HG03064 (cell line): ENCODE results near the gene ZNF384.

Experiments
- ATAC-seq: cut with Tn5 transposase; IDR thresholded peaks from one replicate; pipeline ENCODE4 v1.9.1; 2021; ENCODE audit warnings: low read depth; ENCODE audit not compliant: unreplicated experiment

ZNF384 gene

DNA sequence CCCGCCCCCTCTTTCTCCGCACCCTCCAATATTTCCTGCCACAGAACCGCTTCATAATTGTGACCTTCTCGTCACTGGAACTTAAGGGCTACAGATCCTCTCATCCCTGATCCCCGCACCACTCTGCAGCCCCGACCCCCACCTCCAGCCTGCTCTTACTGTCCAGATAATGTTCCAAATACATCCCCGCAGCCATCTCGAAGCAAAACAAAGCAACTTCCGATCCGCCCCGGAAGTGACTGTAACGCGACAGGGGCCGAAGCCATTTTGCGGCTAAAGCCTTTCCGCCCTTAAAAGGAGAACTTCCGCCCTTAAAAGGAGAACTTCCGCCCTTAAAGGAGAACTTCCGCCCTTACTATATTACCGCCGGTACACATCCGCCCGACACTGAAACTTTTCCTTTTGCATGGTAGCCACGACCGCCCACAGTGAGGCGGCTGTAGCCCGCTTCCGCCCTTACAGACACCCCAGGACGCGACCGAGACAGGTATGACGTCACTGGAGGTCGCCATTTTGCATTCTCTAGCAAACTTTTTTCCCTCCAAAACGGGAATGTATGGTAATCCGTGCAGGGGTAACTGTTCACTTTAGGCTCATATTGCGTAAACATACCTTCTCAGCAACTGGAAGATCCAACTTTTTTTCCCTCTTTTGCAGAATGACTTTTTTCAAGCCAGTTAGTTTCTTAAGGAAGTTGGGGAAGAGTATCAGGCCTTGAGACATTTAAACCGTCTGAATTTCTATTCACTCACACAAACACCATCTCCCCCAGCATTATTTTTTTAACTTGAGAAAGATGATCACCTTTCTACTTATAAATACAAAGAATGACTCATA lies 26.1 kb downstream of the ZNF384 start, which contains the start of gene ING4:
ING4 (minus strand) TSS at position 214 of the 837 bp plus-strand sequence; CDS start at position 196, 18 bp downstream.
- peak; percentile 93 for ATAC-seq

DNA sequence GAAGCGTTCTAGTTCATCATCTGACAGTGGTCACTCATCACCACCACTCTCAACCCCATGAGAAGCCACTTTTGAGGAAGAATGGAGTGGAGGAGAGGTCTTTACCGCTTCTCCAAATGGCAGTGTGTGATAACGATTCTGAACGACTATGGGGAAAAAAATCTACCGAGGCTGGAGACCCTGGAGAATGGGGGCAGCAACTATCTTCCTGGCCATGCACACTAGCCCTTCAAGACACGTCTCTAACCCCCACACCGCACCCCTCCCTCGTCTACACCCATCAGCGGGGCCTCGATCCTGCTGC lies 26.6 kb downstream of the ZNF384 start:
- no peak for ATAC-seq

DNA sequence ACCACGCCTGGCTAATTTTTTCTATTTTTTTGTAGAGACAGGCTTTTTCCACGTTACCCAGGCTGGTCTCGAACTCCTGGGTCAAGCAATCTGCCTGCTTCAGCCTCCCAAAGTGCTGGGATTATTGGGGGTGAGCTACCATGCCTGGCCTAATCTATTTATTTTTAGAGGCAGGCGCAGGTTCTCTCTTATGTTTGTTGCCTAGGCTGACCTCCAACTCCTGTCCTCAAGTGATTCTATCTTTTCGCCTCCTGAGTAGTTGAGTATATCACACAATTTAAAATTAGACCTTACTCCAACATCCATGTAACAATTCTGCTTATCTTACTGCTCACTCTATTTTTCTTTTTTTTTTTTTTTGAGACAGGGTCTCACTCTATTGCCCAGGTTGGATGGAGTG lies 35.2 kb downstream of the ZNF384 start:
- no peak for ATAC-seq

DNA sequence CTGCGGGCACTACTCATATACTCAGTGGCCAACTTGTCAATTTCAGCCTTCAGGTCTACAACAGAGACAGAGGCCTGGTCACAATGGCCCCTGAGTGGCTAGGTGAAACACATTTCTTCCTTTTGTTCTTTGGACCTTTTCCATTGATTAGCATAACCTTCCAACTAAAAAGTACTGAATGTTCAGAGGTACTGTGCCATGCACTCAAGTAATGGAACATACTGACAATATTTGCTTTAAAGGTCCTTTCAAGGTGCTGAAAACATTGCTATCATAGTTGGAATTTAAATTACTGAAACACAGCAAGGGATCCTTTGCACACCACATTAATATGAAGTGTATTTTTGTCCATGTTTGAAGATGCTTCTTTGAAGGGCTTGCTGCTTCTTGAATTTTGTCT lies 35.8 kb downstream of the ZNF384 start:
- no peak for ATAC-seq

DNA sequence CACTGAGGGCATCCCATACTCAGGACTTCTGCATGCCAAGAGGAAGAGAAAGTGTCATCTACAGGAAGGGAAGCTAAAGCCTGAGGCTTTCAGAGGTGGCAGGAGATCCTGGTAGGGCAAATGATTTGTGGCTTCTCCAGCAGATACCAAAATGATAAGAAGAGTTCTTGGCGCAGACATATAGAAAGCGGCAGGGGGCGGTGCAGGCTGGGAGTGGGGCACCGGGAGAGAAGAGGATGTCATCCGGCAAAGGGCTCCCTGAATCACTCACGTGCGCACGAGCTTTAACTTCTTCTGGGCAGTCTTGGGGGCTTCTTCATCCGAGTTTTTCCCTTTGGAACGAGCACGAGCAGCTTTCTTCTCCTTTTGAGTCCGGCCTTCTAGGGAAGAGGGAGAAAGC lies 36.8 kb downstream of the ZNF384 start:
- ATAC-seq: no peak

DNA sequence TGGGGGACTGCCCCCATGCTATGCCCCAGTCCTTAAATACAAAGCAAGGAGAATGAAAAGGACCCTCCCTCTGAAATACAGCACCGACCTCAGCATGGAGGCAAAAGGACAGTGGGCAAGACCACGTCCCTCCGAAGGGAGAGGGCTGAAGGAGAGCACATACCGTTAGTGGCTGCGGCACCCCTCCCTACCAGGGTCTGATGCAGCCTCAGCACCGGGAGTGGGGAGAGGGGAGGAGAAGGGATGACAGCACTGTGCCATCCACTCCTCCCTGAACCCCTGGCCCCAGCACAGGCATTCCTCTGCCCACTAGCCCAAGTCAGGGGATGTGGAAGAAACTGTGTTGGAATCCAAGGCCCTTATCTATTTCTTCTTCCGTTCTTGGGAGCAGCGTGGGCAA lies 38.3 kb downstream of the ZNF384 start:
- no peak for ATAC-seq

DNA sequence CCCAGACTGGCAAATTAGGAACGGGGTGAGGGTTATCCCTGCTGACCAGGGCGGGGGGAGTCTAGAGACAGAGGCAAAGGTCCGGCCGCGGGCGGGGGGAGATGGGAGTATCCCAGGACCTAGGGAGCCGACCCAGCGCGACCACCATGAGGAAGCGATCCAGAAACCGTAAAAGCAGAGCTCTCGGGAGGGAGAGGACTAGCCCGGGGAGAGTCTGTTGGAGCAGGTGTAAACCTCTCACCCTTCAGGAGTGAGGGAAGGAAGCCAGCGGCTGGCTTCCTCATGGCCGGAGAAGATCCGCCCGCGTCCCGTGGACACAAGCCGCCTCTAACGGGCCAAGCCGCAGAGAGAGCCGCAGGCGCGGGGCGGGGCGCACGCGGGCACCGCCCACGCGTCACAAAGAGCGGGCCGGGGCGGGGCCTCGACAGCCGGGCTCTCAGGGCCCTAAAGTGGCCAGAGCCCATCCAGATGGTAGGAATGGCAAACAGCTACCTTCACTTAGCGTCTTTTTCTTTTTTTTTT lies 42.0 kb downstream of the ZNF384 start, which contains the start of gene ACRBP:
ACRBP (minus strand) TSS at position 350 of the 522 bp plus-strand sequence; CDS start at position 284, 66 bp downstream.
- ATAC-seq: no peak

DNA sequence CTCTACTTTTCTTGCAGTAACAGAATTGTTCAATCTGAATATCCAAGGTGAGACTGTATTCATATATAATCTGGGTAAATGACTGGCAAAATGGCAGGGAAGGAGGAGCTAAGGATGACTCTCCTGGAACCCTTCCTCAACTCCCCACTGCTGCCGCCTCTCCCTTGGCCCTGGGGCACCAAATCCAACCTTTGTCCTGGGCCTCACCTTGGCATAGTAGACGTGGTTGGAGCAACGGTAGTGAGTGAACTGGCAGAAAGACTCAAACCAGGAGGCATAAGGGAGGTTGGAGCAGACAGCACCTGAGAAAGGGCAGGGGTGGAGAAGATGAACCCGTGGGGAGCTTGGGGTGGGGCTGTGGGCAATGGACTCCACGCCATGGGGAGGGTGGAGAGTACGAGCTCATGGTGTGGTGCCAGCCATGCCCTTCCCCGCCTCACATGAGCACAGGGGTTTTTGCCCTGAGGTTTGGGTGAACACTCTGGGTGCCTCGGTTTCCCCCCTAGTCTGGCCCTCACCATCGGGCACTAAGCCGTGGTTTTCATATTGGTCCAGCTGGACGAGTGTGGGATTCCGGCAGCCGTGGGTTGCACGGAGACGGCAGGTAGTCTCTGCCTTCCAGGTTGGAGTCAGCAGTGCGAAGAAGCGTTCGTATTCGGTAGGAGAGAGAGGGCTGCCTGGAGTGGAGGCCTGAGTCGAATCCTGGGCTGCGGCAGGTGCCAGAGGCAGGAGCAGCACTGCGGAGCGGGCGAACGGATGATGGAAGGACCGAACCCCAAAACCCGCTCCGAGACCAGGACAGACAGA lies 42.7 kb downstream of the ZNF384 start:
- no peak for ATAC-seq

DNA sequence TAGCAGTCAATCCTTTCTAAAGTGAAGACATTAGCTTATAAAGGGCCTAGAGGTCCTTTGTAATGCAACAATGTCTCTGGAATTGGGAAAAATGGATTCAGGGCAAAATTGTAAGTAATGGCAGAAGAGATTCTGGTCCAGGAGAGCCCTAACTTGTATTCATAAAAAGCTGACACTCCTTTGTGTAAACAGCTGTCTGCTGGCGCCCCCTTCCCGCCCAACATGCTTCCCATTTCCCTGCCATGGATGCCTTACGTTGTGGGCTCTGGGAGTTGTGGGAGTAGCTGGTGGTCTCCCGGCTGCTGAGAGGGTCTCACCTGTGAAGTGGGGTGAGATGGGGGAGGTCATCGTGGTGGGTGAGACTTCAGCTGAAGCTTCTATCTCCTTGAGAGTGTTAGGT lies 44.3 kb downstream of the ZNF384 start:
- ATAC-seq: no peak

DNA sequence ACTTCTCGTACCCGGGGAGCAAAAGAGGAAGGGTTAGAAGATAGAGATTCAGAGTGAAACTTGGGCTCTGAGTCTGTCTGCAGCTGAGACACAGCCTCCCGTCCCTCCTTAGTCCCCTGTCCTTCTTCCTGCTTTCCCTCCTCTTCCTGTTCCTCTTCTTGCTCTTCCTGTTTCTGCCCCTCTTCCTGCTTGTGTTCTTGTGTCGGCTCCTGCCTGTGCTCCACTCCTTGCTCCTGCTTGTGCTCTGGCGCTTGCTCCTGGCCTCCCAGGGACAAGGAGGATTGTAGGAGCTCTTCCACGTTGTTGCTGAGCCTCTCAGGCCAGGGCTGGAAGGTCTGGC lies 44.9 kb downstream of the ZNF384 start:
- no peak for ATAC-seq

DNA sequence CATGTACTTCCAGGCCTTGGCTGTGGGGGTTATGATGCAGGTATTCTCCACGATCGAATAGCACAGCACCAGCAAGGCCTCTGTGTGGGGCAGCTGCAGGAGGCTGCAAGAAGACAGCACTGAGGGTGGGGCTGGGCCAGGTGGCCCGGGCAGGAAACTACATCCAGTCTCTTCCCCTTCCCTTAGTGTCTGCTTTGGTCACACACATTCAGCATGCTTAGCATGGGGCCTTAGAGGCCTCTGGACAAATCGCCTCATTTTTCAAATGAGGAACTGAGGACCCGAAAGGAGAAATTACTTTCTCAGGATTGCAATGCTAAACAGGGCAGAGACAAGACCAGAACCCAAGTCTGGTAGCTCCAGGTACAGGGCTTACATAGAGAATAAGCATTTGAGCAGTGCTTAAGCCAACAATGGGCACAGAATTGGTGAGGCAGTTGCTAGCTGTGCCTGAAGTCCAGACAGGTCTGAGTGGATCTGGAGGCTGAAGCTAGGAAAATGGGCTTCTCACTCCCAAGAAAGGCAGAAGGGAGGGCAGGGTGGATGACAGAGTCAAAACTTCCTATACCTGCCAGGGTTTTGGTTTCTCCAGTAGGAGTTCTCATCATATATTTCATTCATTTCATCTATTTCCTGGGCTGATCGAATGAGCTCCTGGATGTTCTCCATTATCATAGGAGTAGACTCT lies 45.5 kb downstream of the ZNF384 start:
- no peak for ATAC-seq

DNA sequence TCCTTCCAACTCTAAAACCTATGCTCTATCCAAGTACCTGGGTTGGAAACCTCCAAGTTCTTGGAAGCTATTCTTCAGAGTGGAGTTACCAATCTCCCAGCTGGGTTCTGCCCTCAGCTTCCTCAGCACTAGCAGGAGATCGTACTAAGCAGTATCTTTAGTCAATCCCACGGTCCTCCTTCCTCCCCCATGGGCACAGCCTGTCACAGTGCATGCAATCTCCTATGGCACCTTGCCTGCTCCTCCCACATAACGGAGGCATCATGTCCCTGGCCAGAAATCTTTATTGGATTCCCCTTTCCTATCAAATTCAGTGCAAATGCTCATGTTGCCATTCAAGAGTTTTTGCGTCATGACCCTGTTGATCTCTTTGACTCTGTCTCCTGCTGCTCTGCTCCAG lies 48.0 kb downstream of the ZNF384 start:
- ATAC-seq: no peak

DNA sequence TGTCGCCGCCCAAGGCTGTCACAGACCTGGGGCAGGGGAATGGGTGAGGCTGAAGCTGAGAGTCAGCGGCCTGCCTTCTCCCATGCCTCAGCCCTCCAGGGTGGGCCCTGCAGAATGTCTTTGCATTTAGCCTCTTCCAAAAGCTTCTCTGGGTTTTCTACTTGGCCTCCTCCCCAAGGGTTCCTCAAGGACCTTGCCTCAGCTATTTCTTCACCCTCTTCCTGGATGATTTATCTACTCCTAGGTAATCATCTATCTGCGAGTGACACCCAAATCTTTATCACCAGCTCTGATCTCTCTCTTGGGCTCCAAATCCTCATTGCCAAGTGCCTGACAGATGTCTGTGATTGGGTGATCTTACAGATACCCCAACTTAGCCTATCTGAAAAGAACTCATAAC lies 48.7 kb downstream of the ZNF384 start:
- no peak for ATAC-seq

DNA sequence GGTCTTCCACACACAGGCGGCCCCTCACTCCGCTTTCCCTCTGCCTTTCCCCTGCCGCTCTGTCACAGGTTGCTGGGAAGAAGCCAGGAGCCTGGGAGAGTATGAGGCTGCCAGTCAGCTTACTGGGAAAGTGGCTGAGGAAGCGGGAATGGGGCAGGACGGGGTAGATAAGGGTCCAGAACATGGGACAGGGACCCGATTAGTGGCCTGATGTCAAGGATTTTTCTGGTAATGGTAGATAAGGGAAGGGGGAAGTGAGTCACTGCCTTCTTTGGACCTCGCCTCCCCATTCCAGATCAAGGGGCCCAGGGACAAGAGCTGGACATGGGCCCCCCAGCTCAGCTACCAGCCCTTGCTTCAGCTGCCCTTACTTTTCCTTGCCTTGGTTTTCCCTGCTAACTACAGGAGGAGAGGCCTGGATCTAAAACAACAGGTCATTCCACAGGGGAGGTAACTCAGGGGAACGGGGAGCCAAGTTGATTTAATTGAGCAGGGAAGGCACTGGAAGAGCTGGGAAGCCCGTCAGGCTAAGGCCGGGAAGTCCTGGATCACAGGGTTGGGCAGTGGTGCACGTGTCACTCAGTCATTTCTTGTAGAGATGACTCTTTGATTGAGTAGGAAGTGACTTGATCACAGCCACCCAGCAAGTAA lies 49.9 kb downstream of the ZNF384 start:
- ATAC-seq: no peak

DNA sequence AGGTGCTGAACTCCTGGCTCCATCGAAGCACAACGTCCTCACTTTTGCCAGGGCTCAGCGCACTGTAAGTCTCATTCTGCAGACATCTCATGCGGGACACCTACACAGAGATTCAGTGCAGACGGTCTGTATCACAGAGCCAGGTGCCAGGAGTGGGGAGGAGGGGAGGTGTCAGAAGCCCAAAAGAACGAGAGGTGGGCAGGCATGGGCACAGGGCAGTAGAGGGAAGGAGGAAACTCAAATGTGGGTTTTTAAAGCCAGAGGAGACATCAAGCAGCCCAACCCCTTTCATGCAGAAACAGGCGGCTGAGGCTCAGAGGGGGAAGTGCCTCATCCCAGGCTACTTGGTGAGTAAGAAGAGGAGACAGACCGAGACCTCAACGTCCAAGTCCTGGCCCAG lies 50.9 kb downstream of the ZNF384 start:
- no peak for ATAC-seq

DNA sequence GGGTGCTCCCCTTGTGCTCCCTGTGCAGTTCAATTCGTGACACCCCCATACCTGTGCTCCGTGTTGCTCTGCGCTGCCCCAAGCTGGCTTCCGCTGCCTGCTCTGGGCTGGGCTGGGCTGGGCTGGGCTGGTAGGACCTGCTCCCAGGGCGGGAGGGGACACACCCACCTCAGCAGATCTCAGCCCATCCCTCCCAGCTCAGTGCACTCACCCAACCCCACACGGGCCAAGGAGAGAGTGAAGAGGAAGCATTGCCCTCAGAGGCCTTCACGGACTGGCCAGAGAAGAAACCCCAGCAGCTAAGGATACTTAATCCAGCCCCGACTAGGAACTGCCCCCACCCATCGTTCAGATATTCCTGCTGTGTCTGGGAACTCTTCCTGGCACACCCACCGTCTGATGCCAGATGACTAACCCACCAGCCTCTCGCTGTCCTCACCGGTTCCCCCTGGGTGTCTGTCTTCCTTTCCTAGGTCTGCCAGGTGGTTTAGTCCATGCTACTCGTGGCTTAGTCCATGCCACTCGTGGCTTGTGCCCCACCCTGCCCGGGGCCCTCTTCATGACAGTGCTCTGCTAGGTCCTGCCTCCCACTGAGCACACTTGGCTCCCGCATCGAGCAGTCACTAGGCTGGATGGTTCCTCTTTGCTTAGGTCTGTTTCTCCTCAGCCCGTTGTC lies 53.2 kb downstream of the ZNF384 start, which contains the start of gene LPAR5:
LPAR5 (minus strand) TSS at position 104 of the 676 bp plus-strand sequence. CDS start 14,711 bp downstream, outside the sequence.
- no peak for ATAC-seq

DNA sequence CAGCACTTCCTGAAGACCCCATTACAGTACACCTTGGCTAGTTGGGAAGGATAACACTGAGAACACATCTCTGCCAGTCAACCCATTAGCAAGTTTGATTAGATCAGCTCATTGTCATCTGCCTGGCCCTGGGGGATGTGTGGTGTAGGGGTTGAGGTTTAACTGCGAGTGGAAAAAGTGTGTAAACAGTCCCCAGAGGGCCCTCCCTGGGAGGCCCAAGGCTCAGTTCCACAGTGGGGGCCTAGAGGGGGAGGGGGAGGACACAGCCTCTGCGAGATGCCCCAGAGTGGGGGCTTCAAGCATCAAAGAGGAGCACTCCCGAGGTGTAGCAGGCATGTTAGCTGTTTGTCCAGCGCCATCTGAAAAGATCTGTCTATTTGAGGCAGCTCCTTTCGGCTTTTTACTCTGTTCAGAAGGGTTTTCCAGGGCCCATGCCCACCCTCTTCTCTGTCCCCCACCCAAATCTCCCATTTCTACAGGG lies 53.8 kb downstream of the ZNF384 start:
- ATAC-seq: no peak

DNA sequence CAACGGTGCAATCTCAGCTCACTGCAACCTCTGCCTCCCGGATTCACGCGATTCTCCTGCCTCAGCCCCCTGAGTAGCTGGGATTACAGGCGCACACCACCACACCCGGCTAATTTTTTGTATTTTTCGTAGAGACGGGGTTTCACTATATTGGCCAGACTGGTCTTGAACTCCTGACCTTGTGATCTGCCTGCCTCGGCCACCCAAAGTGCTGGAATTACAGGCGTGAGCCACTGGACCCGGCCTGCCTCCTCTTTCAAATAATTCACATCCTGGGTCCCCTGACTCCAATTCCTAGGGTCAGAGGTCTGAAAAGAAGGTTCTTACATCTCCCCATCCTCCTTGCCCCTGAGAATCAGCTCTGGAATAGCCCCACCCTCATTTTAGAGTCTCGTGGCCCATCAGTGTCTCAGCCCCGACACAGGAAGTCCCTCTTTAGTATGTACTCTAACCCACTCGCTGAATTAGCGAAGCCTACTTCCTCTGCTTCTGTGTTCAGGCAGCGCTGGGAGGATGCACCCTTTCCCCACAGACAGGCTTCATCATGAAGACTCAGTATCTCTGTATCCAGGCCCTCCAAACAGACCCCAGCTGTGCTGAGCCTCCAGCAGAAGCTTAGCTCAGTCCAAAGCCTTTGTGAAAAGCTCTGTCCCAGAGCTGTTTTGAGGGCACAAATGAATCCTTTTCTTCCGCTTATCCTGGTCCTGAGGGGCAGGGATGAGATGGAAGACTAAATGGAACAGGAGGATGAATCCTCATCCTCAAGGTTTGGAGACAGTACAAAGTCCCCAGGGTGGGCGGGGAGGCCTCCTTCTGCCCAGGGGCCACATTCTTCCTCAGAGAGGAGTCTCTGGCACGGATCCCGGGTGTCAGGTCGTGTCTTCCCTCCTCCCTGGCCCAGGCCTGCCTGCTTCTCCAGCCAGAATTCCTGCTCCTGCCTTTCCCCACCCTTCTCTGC lies 56.9 kb downstream of the ZNF384 start:
- no peak for ATAC-seq

DNA sequence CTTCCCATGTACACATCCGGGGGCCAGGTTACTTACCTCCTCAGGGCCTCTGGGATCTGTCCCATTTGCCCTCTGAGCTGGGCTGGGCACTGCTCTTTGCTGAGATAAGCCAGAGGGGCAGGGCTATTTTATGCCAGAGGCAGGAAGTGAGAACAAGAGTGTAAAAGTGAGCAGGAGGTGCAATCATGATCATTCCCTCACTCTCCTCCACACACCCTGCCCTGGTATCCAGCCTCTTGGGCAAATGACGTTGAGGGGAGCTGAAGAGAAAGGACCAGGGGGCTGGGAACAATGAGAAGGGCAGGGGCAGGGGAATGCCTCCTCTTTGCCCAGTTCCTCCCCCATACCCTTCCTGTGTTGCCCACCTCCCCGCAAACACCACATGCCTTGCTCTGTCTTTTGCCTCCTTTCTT lies 57.6 kb downstream of the ZNF384 start:
- no peak for ATAC-seq
